ENCODE measurements around the gene MYEF2. TPM values are rescaled to one million over a fixed set of nuclear protein-coding genes. Genes with fewer than 3 reads are reported as not detected.

MYEF2 gene
- 100 to 1,000 TPM in 1 of 4 donors, 10 to 100 TPM in 3; 10.4 to 158 (median 27.8) TPM for total RNA-seq

GRCh38 chr15:48177766-48178647 lies at the start of gene MYEF2:
MYEF2 (minus strand) TSS chr15:48178295; CDS start chr15:48178237, 58 bp downstream.
- TF ChIP-seq EP300 (IDR thresholded peaks at IDR 0.05; ENCODE audit: low read depth) (no peak), POLR2AphosphoS5 (IDR thresholded peaks at IDR 0.05) (no peak), CTCF (IDR thresholded peaks at IDR 0.05) (peak in 3 of 5 experiments; percentile 12 to 42 (median 17)), POLR2A (IDR thresholded peaks at IDR 0.05) (no peak)
- peak; percentile 74 for DNase-seq
- peaks cover 0 to 11% (median 6%) of the 10 kb centered on the region in 4 donors for H3K4me1 ChIP-seq
- H3K9me3 ChIP-seq, result no peaks in the 10 kb centered on the region
- in situ Hi-C loops (cut with MboI; ENCODE audit: low pct_ligation_motif_present in 1 of 4, low pct_unique_long_range_greater_than_20kb in 1 of 4, low sequenced_read_pairs in 3 of 4) (no loop called here), intact Hi-C loops (cut with DNase I; ENCODE audit: low total_unique reads) (no loop called here)
- no peaks in the 10 kb centered on the region for H3K36me3 ChIP-seq
- 0 to 10% methylated on average over 13 to 25 of the region's 71 CpGs for WGBS, 2 donors (ENCODE audit: low coverage in 1 of 2)
- peak within 1 kb of the TSS; percentile 80 to 86 (median 86) for H3K27ac ChIP-seq
- no peaks in the 10 kb centered on the region for H3K27me3 ChIP-seq
- peak within 1 kb of the TSS; percentile 41 to 74 (median 61) for H3K4me3 ChIP-seq

- Histone ChIP-seq H3K4me3 (no peak overlapping the region), H3K27ac (no peak overlapping the region), H3K27me3 (no peaks in the 10 kb centered on the region), H3K4me1 (no peaks in the 10 kb centered on the region), H3K36me3 (no peaks in the 10 kb centered on the region), H3K9me3 (no peaks in the 10 kb centered on the region)
- in situ Hi-C loops (cut with MboI; ENCODE audit: low pct_ligation_motif_present in 1 of 4, low pct_unique_long_range_greater_than_20kb in 1 of 4, low sequenced_read_pairs in 3 of 4), result loop anchor here in 1 of 4 donors (25.0 kb wide), 1 partner anchor 1013 kb away; no protein-coding TSS in a partner anchor
- no peak for DNase-seq
- intact Hi-C loops (cut with DNase I; ENCODE audit: low total_unique reads), result no loop called here
- 80 to 86% methylated on average over 3 of the region's 3 CpGs for WGBS, 2 donors (ENCODE audit: low coverage in 1 of 2)
- TF ChIP-seq CTCF (IDR thresholded peaks at IDR 0.05) (no peak), POLR2AphosphoS5 (IDR thresholded peaks at IDR 0.05) (no peak), POLR2A (IDR thresholded peaks at IDR 0.05) (no peak), EP300 (IDR thresholded peaks at IDR 0.05; ENCODE audit: low read depth) (no peak)
Measured at GRCh38 chr15:48225771-48226170, 47.7 kb upstream of the MYEF2 start.

- no peak for DNase-seq
- WGBS, 2 donors (ENCODE audit: low coverage in 1 of 2), result 23% methylated on average over 1 of the region's 1 CpG; no CpG with 5 or more reads in 1 of the 2 donors
- Histone ChIP-seq H3K27me3 (no peaks in the 10 kb centered on the region), H3K36me3 (no peaks in the 10 kb centered on the region), H3K4me3 (no peak overlapping the region), H3K4me1 (no peaks in the 10 kb centered on the region), H3K27ac (no peak overlapping the region), H3K9me3 (no peaks in the 10 kb centered on the region)
- intact Hi-C loops (cut with DNase I; ENCODE audit: low total_unique reads), result no loop called here
- in situ Hi-C loops (cut with MboI; ENCODE audit: low pct_ligation_motif_present in 1 of 4, low pct_unique_long_range_greater_than_20kb in 1 of 4, low sequenced_read_pairs in 3 of 4), result no loop called here
- TF ChIP-seq POLR2A (IDR thresholded peaks at IDR 0.05) (no peak), CTCF (IDR thresholded peaks at IDR 0.05) (no peak), EP300 (IDR thresholded peaks at IDR 0.05; ENCODE audit: low read depth) (no peak)
Measured at GRCh38 chr15:48222627-48223026, 44.5 kb upstream of the MYEF2 start.

GRCh38 chr15:48221885-48222284 lies 43.8 kb upstream of the MYEF2 start:
- intact Hi-C loops (cut with DNase I; ENCODE audit: low total_unique reads), result no loop called here
- in situ Hi-C loops (cut with MboI; ENCODE audit: low pct_ligation_motif_present in 1 of 4, low pct_unique_long_range_greater_than_20kb in 1 of 4, low sequenced_read_pairs in 3 of 4), result no loop called here
- TF ChIP-seq POLR2A (IDR thresholded peaks at IDR 0.05), result no peak
- TF ChIP-seq EP300 (IDR thresholded peaks at IDR 0.05; ENCODE audit: low read depth), result no peak
- no peak for TF ChIP-seq POLR2AphosphoS5 (IDR thresholded peaks at IDR 0.05)
- no peak for TF ChIP-seq CTCF (IDR thresholded peaks at IDR 0.05)
- no peaks in the 10 kb centered on the region for H3K9me3 ChIP-seq
- no peak for DNase-seq
- no peak overlapping the region for H3K27ac ChIP-seq
- no peaks in the 10 kb centered on the region for H3K4me1 ChIP-seq
- H3K36me3 ChIP-seq, result no peaks in the 10 kb centered on the region
- H3K27me3 ChIP-seq, result no peaks in the 10 kb centered on the region
- WGBS, 2 donors (ENCODE audit: low coverage in 1 of 2), result 88 to 90% methylated on average over 1 to 4 of the region's 4 CpGs
- no peak overlapping the region for H3K4me3 ChIP-seq
